H1 (cell line): Measurements from ENCODE around the gene LMTK3. TPM values are rescaled to one million over a fixed set of nuclear protein-coding genes. Genes with fewer than 3 reads are reported as not detected.

Source experiments
- CTCF ChIA-PET: fragments of 300-600 bp; sonication (Branson Sonifier 250); formaldehyde crosslinking; loops from one replicate; lab custom pipeline; 2021; ENCODE audit not compliant: partially characterized antibody; lab: Charles Lee
- POLR2A ChIA-PET: fragments of 300-600 bp; sonication (Branson Sonifier 250); formaldehyde crosslinking; loops from one replicate; lab custom pipeline; 2021; ENCODE audit warnings: inconsistent platforms; ENCODE audit not compliant: partially characterized antibody; lab: Charles Lee
- DNase-seq, 2 experiments: peaks; one replicate each; pipeline versions ENCODE4 v3.0.0 to v3.0.0-alpha.2; 2010 to 2022; ENCODE audit warnings: low spot score in 2 of 2, low read depth in 1 of 2, mixed read lengths in 1 of 2
- FAIRE-seq: peaks from 2 replicates; lab custom pipeline; 2011; peaks lifted over from hg19 to GRCh38; lab: Jason Lieb, UNC
- H2AFZ ChIP-seq: 2 replicates; pipeline ENCODE4 v1.8.1; 2012; ENCODE audit warnings: low read length, inconsistent platforms
- H2AK5ac ChIP-seq: 2 replicates; pipeline ENCODE4 v1.6.1; 2013; ENCODE audit warnings: low read depth, low read length
- H2BK120ac ChIP-seq: replicated peaks from 2 replicates; pipeline ENCODE3; 2013; ENCODE audit warnings: low read depth, low read length, inconsistent platforms
- H2BK12ac ChIP-seq: 2 replicates; pipeline ENCODE4 v1.6.1; 2013; ENCODE audit warnings: low read depth, low read length
- H2BK15ac ChIP-seq: 2 replicates; pipeline ENCODE4 v1.6.1; 2013; ENCODE audit warnings: low read length
- H2BK20ac ChIP-seq: 2 replicates; pipeline ENCODE4 v1.6.1; 2013; ENCODE audit warnings: low read length
- H2BK5ac ChIP-seq: 2 replicates; pipeline ENCODE4 v1.6.1; 2013; ENCODE audit warnings: low read depth, low read length
- H3K14ac ChIP-seq: 2 replicates; pipeline ENCODE4 v1.6.1; 2013; ENCODE audit warnings: inconsistent platforms; ENCODE audit not compliant: insufficient read length
- H3K18ac ChIP-seq: 2 replicates; pipeline ENCODE4 v1.6.1; 2013; ENCODE audit warnings: low read length; ENCODE audit errors: extremely low read depth
- H3K23ac ChIP-seq: 2 replicates; pipeline ENCODE4 v1.6.1; 2013; ENCODE audit warnings: inconsistent platforms; ENCODE audit not compliant: insufficient read length
- H3K23me2 ChIP-seq: 2 replicates; pipeline ENCODE4 v1.6.1; 2013; ENCODE audit warnings: low read depth, low read length
- H3K27ac ChIP-seq: 2 replicates; pipeline ENCODE4 v1.6.1; 2011; ENCODE audit warnings: low read depth, low read length, inconsistent platforms
- H3K27me3 ChIP-seq, 4 experiments: replicated peaks in 1 of 4; 1 replicate in 1 of 4; 2 replicates in 3 of 4; pipeline versions ENCODE4 v1.6.1 to v1.8.1; 2011 to 2013; ENCODE audit warnings: low read length in 3 of 4, mild to moderate bottlenecking in 3 of 4, inconsistent platforms in 2 of 4, mixed read lengths in 2 of 4, moderate library complexity in 1 of 4; ENCODE audit not compliant: control insufficient read depth in 3 of 4, insufficient read depth in 3 of 4; ENCODE audit errors: extremely low read depth in 1 of 4
- H3K36me3 ChIP-seq, 4 experiments: 2 replicates each; pipeline versions ENCODE4 v1.6.1 to v1.8.1; 2011 to 2013; ENCODE audit warnings: mild to moderate bottlenecking in 4 of 4, low read length in 3 of 4, moderate library complexity in 2 of 4, control low read depth in 1 of 4, inconsistent platforms in 1 of 4; ENCODE audit not compliant: insufficient read depth in 4 of 4, control insufficient read depth in 2 of 4
- H3K4ac ChIP-seq: replicated peaks from 2 replicates; pipeline ENCODE3; 2013; ENCODE audit warnings: low read length, low read depth, mixed read lengths, inconsistent platforms; ENCODE audit not compliant: insufficient read length
- H3K4me1 ChIP-seq, 4 experiments: replicated peaks in 1 of 4; 1 replicate in 1 of 4; 2 replicates in 3 of 4; pipeline versions ENCODE4 v1.6.1 to v1.8.1; 2011 to 2013; ENCODE audit warnings: low read length in 3 of 4, inconsistent platforms in 2 of 4, mixed read lengths in 1 of 4; ENCODE audit not compliant: insufficient read depth in 4 of 4, control insufficient read depth in 3 of 4
- H3K4me2 ChIP-seq, 2 experiments: 2 replicates each; pipeline versions ENCODE4 v1.6.1 to v1.8.1; 2011 to 2013; ENCODE audit warnings: low read depth in 2 of 2, low read length in 2 of 2, control low read depth in 1 of 2, inconsistent platforms in 1 of 2, mild to moderate bottlenecking in 1 of 2; ENCODE audit not compliant: insufficient read depth in 1 of 2
- H3K4me3 ChIP-seq, 4 experiments: fragments of 200-600, 300-600 bp in 1 of 4; sonication (generic), shearing (Covaris generic), sonication (Bioruptor Twin) in 1 of 4; 2 replicates each; pipeline versions ENCODE4 v1.5.1 to v1.8.1; 2011 to 2016; ENCODE audit warnings: low read length in 4 of 4, low read depth in 3 of 4, control low read depth in 2 of 4, inconsistent platforms in 2 of 4, mild to moderate bottlenecking in 2 of 4, mixed read lengths in 1 of 4, moderate library complexity in 1 of 4; ENCODE audit not compliant: insufficient read depth in 2 of 4; ENCODE audit errors: extremely low read depth in 1 of 4
- H3K56ac ChIP-seq: replicated peaks from 2 replicates; pipeline ENCODE3; 2013; ENCODE audit warnings: low read depth, mild to moderate bottlenecking, mixed read lengths, low read length, inconsistent platforms; ENCODE audit not compliant: insufficient read length
- H3K79me1 ChIP-seq: 2 replicates; pipeline ENCODE4 v1.6.1; 2013; ENCODE audit warnings: low read depth, low read length, control low read depth
- H3K79me2 ChIP-seq, 2 experiments: 2 replicates each; pipeline versions ENCODE4 v1.6.1 to v1.8.1; 2012 to 2013; ENCODE audit warnings: low read length in 2 of 2, mild to moderate bottlenecking in 2 of 2, inconsistent platforms in 1 of 2; ENCODE audit not compliant: insufficient read depth in 2 of 2, control insufficient read depth in 1 of 2
- H3K9ac ChIP-seq, 4 experiments: replicated peaks in 1 of 4; 1 replicate in 1 of 4; 2 replicates in 3 of 4; pipeline versions ENCODE4 v1.6.1 to v1.8.1; 2011 to 2013; ENCODE audit warnings: low read depth in 3 of 4, low read length in 3 of 4, control low read depth in 2 of 4, mild to moderate bottlenecking in 2 of 4, moderate library complexity in 2 of 4, inconsistent platforms in 1 of 4; ENCODE audit errors: extremely low read depth in 1 of 4
- H3K9me3 ChIP-seq, 2 experiments: 2 replicates each; pipeline versions ENCODE4 v1.6.1 to v1.8.1; 2012 to 2013; ENCODE audit warnings: mild to moderate bottlenecking in 2 of 2, moderate library complexity in 2 of 2, control low read depth in 1 of 2, inconsistent platforms in 1 of 2, low read depth in 1 of 2, low read length in 1 of 2, mixed read lengths in 1 of 2; ENCODE audit not compliant: insufficient read depth in 2 of 2
- H4K20me1 ChIP-seq, 2 experiments: replicated peaks in 1 of 2; 2 replicates each; pipeline versions ENCODE3 to v1.8.1; 2011 to 2013; ENCODE audit warnings: inconsistent platforms in 2 of 2, low read length in 2 of 2, mild to moderate bottlenecking in 1 of 2; ENCODE audit not compliant: insufficient read depth in 2 of 2, control insufficient read depth in 1 of 2
- H4K5ac ChIP-seq: 2 replicates; pipeline ENCODE4 v1.6.1; 2013; ENCODE audit warnings: low read length, low read depth, mixed read lengths, inconsistent platforms; ENCODE audit not compliant: insufficient read length
- H4K8ac ChIP-seq: 2 replicates; pipeline ENCODE4 v1.8.0; 2013; ENCODE audit warnings: mild to moderate bottlenecking, moderate library complexity, low read length, inconsistent platforms; ENCODE audit not compliant: insufficient read depth; ENCODE audit errors: extremely low read depth
- H4K91ac ChIP-seq: replicated peaks from 2 replicates; pipeline ENCODE3; 2013; ENCODE audit warnings: low read length, mixed read lengths, inconsistent platforms; ENCODE audit not compliant: insufficient read length
- BCL11A ChIP-seq, 2 experiments: IDR thresholded peaks; one replicate each; pipeline ENCODE4 v1.6.1; 2011; ENCODE audit warnings: low read depth in 2 of 2, low read length in 2 of 2, mild to moderate bottlenecking in 2 of 2
- EP300 ChIP-seq, 2 experiments: IDR thresholded peaks; 1 replicate in 1 of 2; 2 replicates in 1 of 2; pipeline ENCODE4 v1.6.1; 2011 to 2012; ENCODE audit warnings: low read depth in 2 of 2, low read length in 2 of 2, mild to moderate bottlenecking in 2 of 2, borderline replicate concordance in 1 of 2, inconsistent platforms in 1 of 2, moderate library complexity in 1 of 2
- JUND ChIP-seq: IDR thresholded peaks from 2 replicates; pipeline ENCODE4 v1.6.1; 2011; ENCODE audit warnings: mild to moderate bottlenecking, improper control_type of control experiment, low read length
- KDM1A ChIP-seq: fragments of 200-600, 300-600 bp; sonication (generic); IDR thresholded peaks from 2 replicates; pipeline ENCODE4 v1.7.1; 2016; ENCODE audit warnings: mild to moderate bottlenecking, low read length, borderline replicate concordance
- NANOG ChIP-seq: IDR thresholded peaks from 2 replicates; pipeline ENCODE4 v1.6.1; 2011; ENCODE audit warnings: low read length, low read depth, mild to moderate bottlenecking, inconsistent platforms; ENCODE audit not compliant: insufficient read depth, poor library complexity, severe bottlenecking
- PHF8 ChIP-seq: fragments of 200-600 bp; sonication (generic); conservative IDR thresholded peaks from 2 replicates; pipeline ENCODE4 v1.7.1; 2012; ENCODE audit warnings: low read depth, mild to moderate bottlenecking, inconsistent platforms, low read length, moderate library complexity
- POLR2AphosphoS5 ChIP-seq: IDR thresholded peaks from 2 replicates; pipeline ENCODE4 v1.6.1; 2011; ENCODE audit warnings: low read depth, low read length
- RNF2 ChIP-seq: fragments of 200-900, 300-1000 bp; sonication (generic); IDR thresholded peaks from 2 replicates; pipeline ENCODE4 v1.7.1; 2016; ENCODE audit warnings: borderline replicate concordance, low read depth, mild to moderate bottlenecking, antibody characterized with exemption, low read length; ENCODE audit not compliant: poor library complexity, severe bottlenecking; ENCODE audit errors: missing control alignments
- SP2 ChIP-seq: IDR thresholded peaks from 2 replicates; pipeline ENCODE4 v1.6.1; 2012; ENCODE audit warnings: mild to moderate bottlenecking, low read length, inconsistent platforms
- SUZ12 ChIP-seq: fragments of 200-600 bp; sonication (generic); IDR thresholded peaks from 2 replicates; pipeline ENCODE4 v1.6.1; 2012; ENCODE audit warnings: mild to moderate bottlenecking, inconsistent platforms, low read length, moderate library complexity, mixed read lengths
- YY1 ChIP-seq: IDR thresholded peaks from 2 replicates; pipeline ENCODE4 v1.6.1; 2011; ENCODE audit warnings: low read depth, mild to moderate bottlenecking, low read length
- WGBS, 2 experiments: shearing (Covaris generic) in 1 of 2; methylation state at CpG; one replicate each; pipeline versions ENCODE4 v1.1.6 to v1.1.7; 2013 to 2015; ENCODE audit warnings: low lambda C conversion rate in 2 of 2, mixed read lengths in 2 of 2, inconsistent platforms in 1 of 2, low coverage in 1 of 2, missing lambda C conversion rate in 1 of 2; ENCODE audit not compliant: insufficient replicate concordance in 2 of 2, insufficient coverage in 1 of 2, insufficient read length in 1 of 2; ENCODE audit errors: extremely low coverage in 1 of 2, missing lambda C conversion rate in 1 of 2; 5-methylcytosine and 5-hydroxymethylcytosine counted together
- polyA plus RNA-seq, 7 experiments: library from polyadenylated mRNA; depleted of rRNA in 3 of 7; stranded (reverse) in 5 of 7; unstranded in 2 of 7; fragments of >200 nt in 5 of 7; fragments of 200-250 nt in 2 of 7; gene quantifications; 1 replicate in 5 of 7; 2 replicates in 1 of 7; 4 replicates in 1 of 7; pipeline versions ENCODE4 v1.2.1 to v1.2.3, GENCODE V29; 2011 to 2013; ENCODE audit warnings: missing spikeins in 2 of 7, mixed read lengths in 2 of 7
- total RNA-seq: library from RNA; stranded (reverse); fragmentation: NEBNext Ultra II Directional; extraction: Animal tissue kit (Norgen Biotek cat#: 25700); gene quantifications from 2 replicates; pipeline ENCODE4 v1.2.1, GENCODE V29; 2021
- TF ChIP-seq, protein P1 (sequence below): IDR thresholded peaks from 2 replicates; pipeline ENCODE4 v1.6.1; 2011; ENCODE audit warnings: low read length, improper control_type of control experiment

Gene LMTK3
- total and polyA plus RNA-seq, 2 of the 8 experiments (the other 6 are each of a cell fraction or from before 2014, with no cell fraction given), result 2.7 to 12.4 TPM

GRCh38 chr19:48456864-48457263, 54.8 kb downstream of the LMTK3 start:
- no peak for DNase-seq
- no peak overlapping the region for H2AFZ ChIP-seq
- CTCF ChIA-PET, result interaction anchor here (0.6 kb wide), 2 partner anchors 33 to 49 kb away, joined by 4 to 5 read pairs; no protein-coding TSS in a partner anchor
- TF ChIP-seq KDM1A (no peak), EP300 (IDR thresholded peaks at IDR 0.05; ENCODE audit: borderline replicate concordance in 1 of 2, low read depth in 2 of 2, low read length in 2 of 2) (no peak), SP2 (no peak), BCL11A (IDR thresholded peaks at IDR 0.05; ENCODE audit: low read depth in 2 of 2, low read length in 2 of 2) (no peak), JUND (no peak), POLR2AphosphoS5 (no peak), NANOG (no peak), RNF2 (no peak), YY1 (no peak), PHF8 (no peak), SUZ12 (no peak)
- TF ChIP-seq, protein P1, sequence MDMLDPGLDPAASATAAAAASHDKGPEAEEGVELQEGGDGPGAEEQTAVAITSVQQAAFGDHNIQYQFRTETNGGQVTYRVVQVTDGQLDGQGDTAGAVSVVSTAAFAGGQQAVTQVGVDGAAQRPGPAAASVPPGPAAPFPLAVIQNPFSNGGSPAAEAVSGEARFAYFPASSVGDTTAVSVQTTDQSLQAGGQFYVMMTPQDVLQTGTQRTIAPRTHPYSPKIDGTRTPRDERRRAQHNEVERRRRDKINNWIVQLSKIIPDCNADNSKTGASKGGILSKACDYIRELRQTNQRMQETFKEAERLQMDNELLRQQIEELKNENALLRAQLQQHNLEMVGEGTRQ, result no peak

More at GRCh38 chr19:48456864-48457263, 54.8 kb downstream of the LMTK3 start:
- no peaks in the 10 kb centered on the region for H3K4me1 ChIP-seq
- no peak overlapping the region for H2AK5ac ChIP-seq
- no peak overlapping the region for H2BK5ac ChIP-seq
- no peak overlapping the region for H2BK120ac ChIP-seq
- no peak overlapping the region for H3K9ac ChIP-seq
- H3K9me3 ChIP-seq, result peaks cover 0 to 2% of the 10 kb centered on the region in 2 experiments; a peak in 1 of 4 replicates
- no peak overlapping the region for H3K4ac ChIP-seq
- no peak overlapping the region for H2BK12ac ChIP-seq
- H3K23ac ChIP-seq, result no peak overlapping the region
- H4K8ac ChIP-seq, result no peak overlapping the region
- H3K23me2 ChIP-seq, result no peaks in the 10 kb centered on the region
- peaks cover 4% of the 10 kb centered on the region for H3K79me1 ChIP-seq
- H3K14ac ChIP-seq, result no peak overlapping the region
- H2BK15ac ChIP-seq, result no peak overlapping the region
- no peaks in the 10 kb centered on the region for H3K79me2 ChIP-seq
- no peak for FAIRE-seq
- no peak overlapping the region for H4K5ac ChIP-seq
- H3K27ac ChIP-seq, result no peak overlapping the region
- H4K20me1 ChIP-seq, result peaks cover 2 to 17% of the 10 kb centered on the region in 2 experiments
- POLR2A ChIA-PET, result interaction anchor here (1.4 to 3.2 kb wide), 4 partner anchors 8 to 23 kb away, joined by 5 to 14 read pairs (median 11); partner anchors contain the start of gene GRWD1
- H4K91ac ChIP-seq, result no peak overlapping the region
- H3K4me3 ChIP-seq, result no peak overlapping the region
- no peak overlapping the region for H3K56ac ChIP-seq
- H3K18ac ChIP-seq, result no peak overlapping the region
- H3K36me3 ChIP-seq, result peaks cover 6 to 40% (median 17%) of the 10 kb centered on the region in 4 experiments
- no peak overlapping the region for H2BK20ac ChIP-seq
- H3K4me2 ChIP-seq, result no peak overlapping the region
- H3K27me3 ChIP-seq, result no peaks in the 10 kb centered on the region
- 95% methylated on average over 3 of the region's 4 CpGs; no CpG with 5 or more reads in 1 of the 2 experiments for WGBS, 2 experiments
